Inflammatory macrophage treated with lipopolysaccharide for 1 hour (primary cell): ENCODE data around the gene MYBPH.

Experiments used
- DNase-seq, 2 donors: peaks; one replicate each; pipeline ENCODE4 v3.0.0-alpha.2; 2020 to 2022

The MYBPH gene

GRCh38 chr1:203165101-203165799 lies 10.4 kb downstream of the MYBPH start:
- DNase-seq = no peak

- peak; percentile 32 to 64 for DNase-seq
These were observed 11.6 kb downstream of the MYBPH start for GRCh38 chr1:203163891-203164635.

DNA sequence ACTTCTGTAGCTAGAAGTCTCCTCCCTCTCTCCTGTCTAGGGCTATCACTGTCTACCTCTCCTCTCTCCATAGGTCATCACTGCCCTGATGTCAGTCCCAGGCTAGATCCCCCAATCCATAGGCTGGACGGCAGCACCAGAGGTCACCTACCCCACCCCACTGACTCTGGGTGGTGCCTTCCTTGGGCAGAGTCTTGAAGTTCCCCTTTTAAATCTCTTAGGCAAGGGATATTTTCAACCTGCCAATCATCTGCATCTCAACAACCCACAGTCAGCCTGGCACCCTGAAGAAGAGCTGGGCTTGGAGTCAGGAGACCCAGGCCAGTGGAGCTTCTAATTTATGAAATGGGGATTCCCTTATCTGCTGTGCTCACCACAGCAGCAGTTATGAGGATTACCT lies 13.2 kb downstream of the MYBPH start:
- peak; percentile 39 to 45 for DNase-seq

DNA sequence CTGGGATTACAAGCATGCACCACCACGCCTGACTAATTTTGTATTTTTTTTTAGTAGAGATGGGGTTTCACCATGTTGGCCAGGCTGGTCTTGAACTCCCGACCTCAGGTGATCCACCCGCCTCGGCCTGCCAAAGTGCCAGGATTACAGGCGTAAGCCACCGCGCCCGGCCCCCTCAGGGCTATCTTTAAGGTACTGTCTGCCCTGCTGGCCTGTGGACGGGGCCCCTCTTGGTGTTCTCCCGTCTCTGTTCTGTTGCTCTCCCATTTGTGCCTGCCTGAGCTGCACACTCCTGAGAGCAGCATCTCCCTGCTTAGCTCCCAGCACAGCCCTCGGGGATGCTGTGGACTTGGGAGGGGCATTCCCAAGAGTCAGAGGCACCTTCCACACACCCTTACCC lies 13.9 kb downstream of the MYBPH start:
- no peak for DNase-seq

DNA sequence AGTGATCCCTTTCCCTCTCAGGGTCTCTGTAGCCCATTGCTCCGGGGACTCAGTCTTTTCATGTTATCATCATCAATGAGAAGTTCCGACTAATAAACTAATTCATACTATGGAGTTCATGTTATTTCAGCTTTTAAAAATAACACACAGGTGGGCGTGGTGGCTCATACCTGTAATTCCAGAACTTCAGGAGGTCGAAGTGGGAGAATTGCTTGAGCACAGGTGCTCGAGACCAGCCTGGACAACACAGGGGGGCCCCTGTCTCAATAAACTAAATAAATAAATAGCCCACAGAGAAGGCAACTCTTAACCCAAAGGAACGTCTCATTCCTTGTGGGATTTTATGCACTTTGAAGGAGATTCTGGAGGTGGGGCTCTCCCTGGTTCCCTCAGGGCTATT lies 14.5 kb downstream of the MYBPH start:
- DNase-seq = no peak

- no peak for DNase-seq
These were observed 15.8 kb downstream of the MYBPH start for GRCh38 chr1:203159844-203160243.

DNA sequence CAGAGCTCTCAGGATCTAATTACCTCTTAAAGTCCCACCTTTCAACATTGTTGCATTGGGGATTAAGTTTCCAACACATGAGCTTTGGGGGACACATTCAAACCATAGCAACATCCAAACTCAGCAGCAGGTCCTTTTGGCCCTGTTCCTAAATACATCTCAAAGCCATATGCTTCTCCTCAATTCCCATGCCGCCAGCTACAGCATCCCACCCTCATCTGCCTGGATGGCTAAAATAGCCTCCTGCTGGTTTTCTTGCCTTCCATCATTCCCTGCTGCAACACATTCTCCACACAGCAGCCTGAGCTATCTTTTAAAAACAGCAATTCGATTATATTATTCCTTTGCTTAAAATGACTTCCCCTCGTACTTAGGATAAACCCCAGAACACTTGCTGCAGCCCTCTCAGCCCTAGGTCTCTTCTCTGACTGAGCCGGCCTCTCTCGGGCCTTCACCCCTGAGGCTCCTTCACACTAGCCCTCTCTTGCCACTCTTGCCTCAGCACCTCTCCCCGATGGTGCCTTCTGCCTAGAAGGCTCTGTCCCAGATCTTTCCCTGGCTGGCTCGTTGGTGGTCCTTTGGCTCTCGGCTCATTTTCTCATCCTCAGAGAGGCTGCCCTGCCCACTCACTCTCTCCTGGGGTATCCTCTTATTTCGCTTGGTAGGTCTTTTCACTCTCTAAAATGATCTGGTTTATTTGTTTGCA lies 16.5 kb downstream of the MYBPH start:
- DNase-seq = no peak

DNA sequence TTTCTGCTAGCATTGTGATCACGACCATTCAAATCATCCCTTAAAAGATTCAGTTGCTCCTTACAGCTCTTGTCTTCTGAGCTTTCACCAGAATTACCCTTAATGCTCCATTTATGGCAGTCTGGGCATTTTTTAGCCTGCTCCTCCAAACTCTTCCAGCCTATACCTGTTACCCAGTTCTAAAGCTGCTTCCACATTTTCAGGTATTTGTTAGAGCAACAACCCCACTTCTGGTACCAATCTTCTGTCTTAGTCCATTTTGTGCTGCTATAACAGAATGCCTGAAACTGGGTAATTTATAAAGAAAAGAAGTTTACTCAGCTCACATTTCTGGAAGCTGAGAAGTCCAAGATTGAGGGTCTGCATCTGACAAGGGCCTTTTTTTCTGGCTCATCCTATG lies 17.2 kb downstream of the MYBPH start:
- no peak for DNase-seq

DNA sequence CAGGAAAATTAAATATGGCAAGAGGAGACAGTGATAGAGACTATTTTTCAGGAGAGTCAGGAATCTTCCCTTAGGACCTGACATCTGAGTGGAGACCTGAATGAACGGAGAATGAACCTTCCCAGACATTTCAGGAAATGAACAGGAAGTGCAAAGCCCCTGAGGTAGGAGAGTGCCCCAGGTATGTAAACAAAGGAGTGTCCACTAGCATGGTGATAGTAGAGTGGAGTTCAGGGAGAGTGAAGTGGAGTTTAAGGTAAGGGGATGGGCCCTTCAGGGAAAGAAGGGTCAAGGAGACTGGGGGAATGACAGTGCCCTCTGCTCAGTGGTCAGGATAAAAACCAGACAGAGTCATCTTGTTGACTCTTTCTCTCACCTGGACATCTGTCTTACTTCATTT lies 19.3 kb downstream of the MYBPH start:
- no peak for DNase-seq

DNA sequence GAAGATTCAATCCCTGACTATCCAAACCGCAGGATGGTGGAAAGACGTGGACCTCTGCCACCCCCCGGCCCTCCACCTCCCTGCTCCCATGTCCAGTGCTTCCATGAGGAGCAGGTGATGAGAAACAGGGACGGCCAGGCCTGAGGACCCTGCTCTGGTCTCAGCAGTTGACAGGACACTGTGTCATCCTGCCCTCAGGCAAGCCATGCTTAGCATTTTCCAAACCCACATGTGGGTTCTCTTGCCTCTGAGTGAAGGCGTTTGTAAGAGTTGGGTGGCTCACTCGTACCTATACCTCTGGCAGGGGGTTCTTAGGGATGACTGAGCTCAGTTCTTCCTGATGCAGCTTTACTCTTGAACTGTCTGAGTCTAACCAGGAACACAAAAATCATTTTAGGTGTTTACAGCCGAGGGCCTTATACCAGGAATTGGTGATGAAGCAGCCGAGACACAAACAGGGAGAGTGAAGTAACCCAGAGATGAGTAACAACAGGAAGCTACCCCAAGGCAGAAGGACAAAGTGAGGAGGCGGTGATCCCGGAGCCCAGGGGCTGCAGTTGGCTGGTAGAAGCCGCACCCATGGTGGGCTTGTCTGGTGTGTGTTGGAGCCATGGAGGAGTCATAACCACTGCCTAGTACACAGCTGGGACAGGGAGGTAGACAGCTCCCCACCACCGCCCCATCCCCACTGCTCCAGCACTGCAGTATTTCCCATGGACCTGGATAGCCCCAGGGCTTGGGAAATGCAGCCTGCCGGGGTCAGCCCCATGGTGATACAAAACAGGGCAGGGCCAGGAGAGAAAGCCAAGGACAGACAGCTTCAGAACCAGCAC lies 21.4 kb downstream of the MYBPH start:
- DNase-seq = peak; percentile 56 to 60

DNA sequence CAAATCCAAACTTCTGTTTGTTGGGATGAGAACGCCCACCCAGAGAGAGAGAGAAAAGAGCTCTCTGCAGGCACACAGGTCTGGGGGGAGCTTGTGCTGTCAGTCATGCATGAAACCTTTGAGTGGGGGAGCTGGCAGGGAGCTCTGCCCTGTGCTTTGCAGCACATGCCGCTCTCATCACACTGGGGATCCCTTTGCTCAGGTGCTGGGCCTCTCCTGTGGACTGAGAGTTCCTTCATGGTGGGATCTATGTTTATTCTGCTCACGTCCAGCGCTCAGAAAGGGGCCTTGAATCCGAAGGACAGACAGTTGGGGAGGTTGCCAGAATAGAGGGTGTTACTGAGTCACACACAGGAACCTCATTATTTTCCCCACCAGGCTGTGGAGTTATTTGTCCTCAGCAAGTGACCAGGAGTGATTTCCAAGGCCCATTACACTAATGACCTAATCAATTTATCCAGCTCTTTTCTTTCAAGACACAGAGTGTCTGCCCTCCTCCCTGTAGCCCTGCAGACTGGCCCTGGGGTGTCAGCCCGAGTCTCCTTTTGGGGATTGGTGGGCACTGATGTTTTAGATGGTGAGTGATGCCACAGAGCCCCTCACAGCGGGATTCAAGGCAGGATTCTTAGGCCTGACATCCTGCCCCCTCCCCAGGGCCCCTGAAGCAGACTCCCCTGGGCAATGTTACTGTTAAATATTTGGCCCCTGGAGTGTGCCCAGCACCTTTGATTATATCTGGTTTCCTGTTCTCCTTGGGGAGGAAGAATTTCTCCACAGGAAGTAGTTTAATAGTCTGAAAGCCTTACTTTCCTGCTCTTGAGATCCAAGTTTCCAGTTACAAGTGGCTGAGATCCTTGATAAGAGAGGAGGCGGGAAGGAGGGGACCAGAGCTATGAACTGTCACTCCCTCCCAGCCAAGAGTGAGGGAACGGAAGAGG lies 22.3 kb downstream of the MYBPH start:
- no peak for DNase-seq

GRCh38 chr1:203152158-203153034 lies 23.2 kb downstream of the MYBPH start:
- DNase-seq = no peak

- DNase-seq = no peak
These were observed 24.1 kb downstream of the MYBPH start for GRCh38 chr1:203151362-203152157.

GRCh38 chr1:203150511-203151297 lies 24.9 kb downstream of the MYBPH start:
- no peak for DNase-seq

- no peak for DNase-seq
These were observed 26.3 kb downstream of the MYBPH start for GRCh38 chr1:203149188-203149840.

- DNase-seq = no peak
These were observed 27.0 kb downstream of the MYBPH start for GRCh38 chr1:203148579-203148978.

GRCh38 chr1:203148127-203148526 lies 27.5 kb downstream of the MYBPH start:
- no peak for DNase-seq

GRCh38 chr1:203147376-203147775 lies 28.2 kb downstream of the MYBPH start:
- no peak for DNase-seq

DNA sequence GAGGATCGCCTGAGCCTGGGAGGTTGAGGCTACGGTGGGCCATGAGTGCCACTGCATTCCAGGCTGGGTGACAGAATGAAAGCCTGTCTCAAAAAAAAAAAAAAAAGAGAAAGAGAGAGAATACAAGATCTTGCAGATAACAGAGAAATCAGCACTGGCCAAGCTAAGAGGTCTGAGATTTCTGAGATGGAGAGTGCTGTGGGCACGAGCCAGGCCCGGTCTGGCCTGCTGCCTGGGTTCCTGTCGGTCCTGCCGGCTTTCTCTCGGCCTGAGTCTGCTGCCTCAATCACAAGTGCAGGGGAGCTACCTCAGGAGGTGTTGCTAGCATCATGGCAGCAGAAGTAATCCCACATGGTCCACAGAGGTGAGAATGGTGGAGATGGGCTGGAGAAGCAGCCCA lies 29.1 kb downstream of the MYBPH start:
- no peak for DNase-seq
